HepG2 (cell line): Measurements from ENCODE around the gene UHMK1. TPM values are rescaled to one million over a fixed set of nuclear protein-coding genes. Genes with fewer than 3 reads are reported as not detected.
A peak's percentile ranks its signal among the peaks of the same experiment; 100 is the strongest.

Experiments
- AHR ChIP-seq: IDR thresholded peaks from 2 replicates; pipeline ENCODE4 v1.6.1; 2018; ENCODE audit warnings: missing genetic modification reagents, missing compliant biosample characterization
- BORCS8-MEF2B ChIP-seq: sonication (generic); formaldehyde crosslinking; IDR thresholded peaks from 2 replicates; pipeline ENCODE4 v1.8.0; 2022; ENCODE audit warnings: mild to moderate bottlenecking, missing genetic modification reagents
- HNRNPH1 ChIP-seq: fragments of 200-400 bp; formaldehyde crosslinking; optimal IDR thresholded peaks from 2 replicates; pipeline ENCODE3; 2017; ENCODE audit warnings: mild to moderate bottlenecking, low read depth, low read length
- KDM4B ChIP-seq: sonication (generic); formaldehyde crosslinking; IDR thresholded peaks from 2 replicates; pipeline ENCODE4 v1.4.0; 2020; ENCODE audit warnings: missing genetic modification reagents
- KDM5A ChIP-seq: fragments of 200-600 bp; sonication (generic); IDR thresholded peaks from 2 replicates; pipeline ENCODE4 v1.7.0; 2018; ENCODE audit warnings: antibody characterized with exemption, mild to moderate bottlenecking, low read length, borderline replicate concordance
- KDM5B ChIP-seq: sonication (generic); formaldehyde crosslinking; IDR thresholded peaks from 2 replicates; pipeline ENCODE4 v1.4.0; 2020; ENCODE audit warnings: missing genetic modification reagents, mild to moderate bottlenecking, borderline replicate concordance
- MATR3 ChIP-seq: sonication (generic); formaldehyde crosslinking; IDR thresholded peaks from 2 replicates; pipeline ENCODE4 v1.4.0; 2020; ENCODE audit warnings: missing genetic modification reagents
- NAIF1 ChIP-seq: sonication (generic); formaldehyde crosslinking; IDR thresholded peaks from 2 replicates; pipeline ENCODE4 v1.5.0; 2020; ENCODE audit warnings: mild to moderate bottlenecking, missing genetic modification reagents, borderline replicate concordance
- POGZ ChIP-seq: sonication (generic); formaldehyde crosslinking; IDR thresholded peaks from 2 replicates; pipeline ENCODE4 v1.4.0; 2020; ENCODE audit warnings: mild to moderate bottlenecking, missing genetic modification reagents
- REPIN1 ChIP-seq: sonication (generic); formaldehyde crosslinking; IDR thresholded peaks from 2 replicates; pipeline ENCODE4 v1.8.0; 2022; ENCODE audit warnings: missing genetic modification reagents, low read depth, mild to moderate bottlenecking, borderline replicate concordance
- SAP130 ChIP-seq: IDR thresholded peaks from 2 replicates; pipeline ENCODE4 v1.6.1; 2016; ENCODE audit warnings: low read depth
- SMYD3 ChIP-seq: sonication (generic); formaldehyde crosslinking; IDR thresholded peaks from 2 replicates; pipeline ENCODE4 v1.8.1; 2023; ENCODE audit warnings: mild to moderate bottlenecking, missing genetic modification reagents
- SPEN ChIP-seq: sonication (generic); formaldehyde crosslinking; IDR thresholded peaks from 2 replicates; pipeline ENCODE4 v1.5.1; 2020; ENCODE audit warnings: low read depth, mild to moderate bottlenecking, missing genetic modification reagents
- TAF1 ChIP-seq: sonication (generic); formaldehyde crosslinking; IDR thresholded peaks from 2 replicates; pipeline ENCODE4 v1.4.0; 2020; ENCODE audit warnings: missing genetic modification reagents
- TCF7L2 ChIP-seq: IDR thresholded peaks from 2 replicates; pipeline ENCODE4 v1.6.1; 2011; ENCODE audit warnings: mild to moderate bottlenecking, low read depth, low read length, moderate library complexity
- ZBTB21 ChIP-seq: sonication (generic); formaldehyde crosslinking; IDR thresholded peaks from 2 replicates; pipeline ENCODE4 v1.4.0; 2020; ENCODE audit warnings: missing genetic modification reagents
- ZKSCAN8 ChIP-seq: IDR thresholded peaks from 2 replicates; pipeline ENCODE4 v1.6.1; 2016; ENCODE audit warnings: borderline replicate concordance, missing genetic modification reagents, missing compliant biosample characterization
- ZNF136 ChIP-seq: sonication (generic); formaldehyde crosslinking; IDR thresholded peaks from 2 replicates; pipeline ENCODE4 v1.8.1; 2022; ENCODE audit warnings: low read depth, mild to moderate bottlenecking, moderate library complexity, missing genetic modification reagents
- ZNF296 ChIP-seq: sonication (generic); formaldehyde crosslinking; conservative IDR thresholded peaks from 2 replicates; pipeline ENCODE4 v1.5.0; 2020; ENCODE audit warnings: mild to moderate bottlenecking, missing genetic modification reagents
- ZNF564 ChIP-seq: sonication (generic); formaldehyde crosslinking; IDR thresholded peaks from 2 replicates; pipeline ENCODE4 v1.8.1; 2023; ENCODE audit warnings: mild to moderate bottlenecking, missing genetic modification reagents
- ZNF607 ChIP-seq: sonication (generic); formaldehyde crosslinking; IDR thresholded peaks from 2 replicates; pipeline ENCODE4 v1.5.1; 2020; ENCODE audit warnings: missing genetic modification reagents, mild to moderate bottlenecking, borderline replicate concordance
- polyA plus RNA-seq, 8 experiments: library from polyadenylated mRNA; depleted of rRNA in 3 of 8; stranded (reverse) in 7 of 8; unstranded in 1 of 8; fragments of >200 nt; fragmentation: Illumina TruSeq in 4 of 8; extraction: Trizol in 4 of 8; gene quantifications; 2 replicates each; pipeline versions ENCODE4 v1.2.1 to v1.2.3, GENCODE V29; 2011 to 2016; ENCODE audit warnings: low read depth in 4 of 8, missing spikeins in 1 of 8, mixed read lengths in 1 of 8; ENCODE audit not compliant: insufficient read depth in 1 of 8
- total RNA-seq, 5 experiments: library from RNA; depleted of rRNA; stranded (reverse); fragments of >200 nt; fragmentation: Illumina TruSeq; extraction: Trizol; gene quantifications; 2 replicates each; pipeline ENCODE4 v1.2.3, GENCODE V29; 2016; ENCODE audit warnings: low read depth in 1 of 5
- TF ChIP-seq, protein P1 (sequence below): sonication (generic); formaldehyde crosslinking; IDR thresholded peaks from 2 replicates; pipeline ENCODE4 v1.9.0; 2021; ENCODE audit warnings: missing genetic modification reagents, mild to moderate bottlenecking, borderline replicate concordance
- TF ChIP-seq, protein P2 (sequence below): sonication (generic); formaldehyde crosslinking; IDR thresholded peaks from 2 replicates; pipeline ENCODE4 v1.4.0; 2020; ENCODE audit warnings: missing genetic modification reagents, mild to moderate bottlenecking, borderline replicate concordance
- TF ChIP-seq, protein P3 (sequence below): IDR thresholded peaks from 2 replicates; pipeline ENCODE4 v1.6.1; 2012; ENCODE audit warnings: low read depth, low read length, improper control_type of control experiment
- TF ChIP-seq, protein P4 (sequence below): sonication (generic); formaldehyde crosslinking; IDR thresholded peaks from 2 replicates; pipeline ENCODE4 v1.5.0; 2020; ENCODE audit warnings: mild to moderate bottlenecking, low read depth, missing genetic modification reagents, borderline replicate concordance

UHMK1 gene
- total and polyA plus RNA-seq, 2 of the 13 experiments (the other 11 are each of a cell fraction or from before 2014, with no cell fraction given), result 12.9 to 20.0 TPM

DNA sequence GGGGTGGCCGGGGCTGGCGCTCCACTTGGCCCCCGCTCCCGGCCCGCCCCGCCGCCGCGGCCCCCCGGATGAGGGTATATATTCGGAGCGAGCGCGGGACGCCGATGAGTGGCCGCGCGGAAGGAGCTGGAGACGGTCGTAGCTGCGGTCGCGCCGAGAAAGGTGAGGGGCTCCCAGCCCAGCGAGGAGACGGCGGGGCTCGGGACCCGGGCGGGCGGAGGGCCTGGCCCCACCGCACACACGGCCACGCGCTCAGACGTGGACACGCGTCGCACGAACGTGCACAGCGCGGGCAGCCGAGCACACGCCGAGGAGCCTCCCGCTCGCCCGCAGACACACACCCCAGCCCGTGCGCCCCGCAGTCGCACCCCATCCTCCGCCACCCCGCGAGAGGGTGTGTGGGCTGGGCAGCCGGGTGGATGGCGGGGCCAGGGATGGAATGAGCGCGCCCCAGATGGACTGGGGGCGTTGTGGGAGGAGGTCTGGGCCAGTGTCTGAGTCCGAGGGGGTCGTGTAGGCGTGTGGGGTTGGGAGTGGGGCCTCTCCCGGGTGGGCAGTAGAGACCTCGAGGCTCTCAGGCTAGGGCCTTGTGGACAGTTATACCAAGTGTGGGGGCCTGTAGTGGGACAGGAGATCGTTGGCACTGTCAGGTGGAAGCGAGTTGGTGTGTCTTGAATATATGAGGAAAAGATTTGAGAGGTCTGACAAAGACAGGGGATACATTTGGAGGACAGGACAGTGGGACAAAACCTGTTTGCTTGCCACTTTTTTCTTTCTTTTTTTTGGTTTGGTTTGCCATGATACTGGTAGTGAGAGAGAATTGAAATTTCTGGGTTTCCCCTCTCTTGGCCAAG lies 64.2 kb downstream of the UHMK1 start, which contains the start of gene UAP1 (continued):
- TF ChIP-seq ZKSCAN8 (CRISPR knock-in tag), result no peak; the same call in 1 of the 2 replicates
- TF ChIP-seq HNRNPH1, result no peak
- TF ChIP-seq ZNF607 (CRISPR knock-in tag), result 0 out of 2 replicates have a peak, but pooled peaks have one; percentile 44
- no peak for TF ChIP-seq ZNF136
- TF ChIP-seq, protein P1, sequence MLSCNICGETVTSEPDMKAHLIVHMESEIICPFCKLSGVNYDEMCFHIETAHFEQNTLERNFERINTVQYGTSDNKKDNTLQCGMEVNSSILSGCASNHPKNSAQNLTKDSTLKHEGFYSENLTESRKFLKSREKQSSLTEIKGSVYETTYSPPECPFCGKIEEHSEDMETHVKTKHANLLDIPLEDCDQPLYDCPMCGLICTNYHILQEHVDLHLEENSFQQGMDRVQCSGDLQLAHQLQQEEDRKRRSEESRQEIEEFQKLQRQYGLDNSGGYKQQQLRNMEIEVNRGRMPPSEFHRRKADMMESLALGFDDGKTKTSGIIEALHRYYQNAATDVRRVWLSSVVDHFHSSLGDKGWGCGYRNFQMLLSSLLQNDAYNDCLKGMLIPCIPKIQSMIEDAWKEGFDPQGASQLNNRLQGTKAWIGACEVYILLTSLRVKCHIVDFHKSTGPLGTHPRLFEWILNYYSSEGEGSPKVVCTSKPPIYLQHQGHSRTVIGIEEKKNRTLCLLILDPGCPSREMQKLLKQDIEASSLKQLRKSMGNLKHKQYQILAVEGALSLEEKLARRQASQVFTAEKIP (CRISPR knock-in tag), result no peak
- no peak for TF ChIP-seq ZBTB21 (CRISPR knock-in tag)
- peak; percentile 76 for TF ChIP-seq BORCS8-MEF2B
- TF ChIP-seq AHR (CRISPR knock-in tag), result no peak
- no peak; the same call in 1 of the 2 replicates for TF ChIP-seq KDM5A
- peak; percentile 76; the same call in 1 of the 2 replicates for TF ChIP-seq REPIN1
- TF ChIP-seq POGZ, result no peak; the same call in 1 of the 2 replicates
- TF ChIP-seq, protein P2, sequence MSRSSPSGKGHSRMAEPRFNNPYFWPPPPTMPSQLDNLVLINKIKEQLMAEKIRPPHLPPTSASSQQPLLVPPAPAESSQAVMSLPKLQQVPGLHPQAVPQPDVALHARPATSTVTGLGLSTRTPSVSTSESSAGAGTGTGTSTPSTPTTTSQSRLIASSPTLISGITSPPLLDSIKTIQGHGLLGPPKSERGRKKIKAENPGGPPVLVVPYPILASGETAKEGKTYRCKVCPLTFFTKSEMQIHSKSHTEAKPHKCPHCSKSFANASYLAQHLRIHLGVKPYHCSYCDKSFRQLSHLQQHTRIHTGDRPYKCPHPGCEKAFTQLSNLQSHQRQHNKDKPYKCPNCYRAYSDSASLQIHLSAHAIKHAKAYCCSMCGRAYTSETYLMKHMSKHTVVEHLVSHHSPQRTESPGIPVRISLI, result no peak
- TF ChIP-seq NAIF1, result 0 out of 2 replicates have a peak, but pooled peaks have one; percentile 37
- TF ChIP-seq ZNF564 (CRISPR knock-in tag), result peak; percentile 45; the same call in 1 of the 2 replicates
- TF ChIP-seq TAF1 (CRISPR knock-in tag), result peak; percentile 83
- TF ChIP-seq TCF7L2, result no peak
- TF ChIP-seq, protein P3, sequence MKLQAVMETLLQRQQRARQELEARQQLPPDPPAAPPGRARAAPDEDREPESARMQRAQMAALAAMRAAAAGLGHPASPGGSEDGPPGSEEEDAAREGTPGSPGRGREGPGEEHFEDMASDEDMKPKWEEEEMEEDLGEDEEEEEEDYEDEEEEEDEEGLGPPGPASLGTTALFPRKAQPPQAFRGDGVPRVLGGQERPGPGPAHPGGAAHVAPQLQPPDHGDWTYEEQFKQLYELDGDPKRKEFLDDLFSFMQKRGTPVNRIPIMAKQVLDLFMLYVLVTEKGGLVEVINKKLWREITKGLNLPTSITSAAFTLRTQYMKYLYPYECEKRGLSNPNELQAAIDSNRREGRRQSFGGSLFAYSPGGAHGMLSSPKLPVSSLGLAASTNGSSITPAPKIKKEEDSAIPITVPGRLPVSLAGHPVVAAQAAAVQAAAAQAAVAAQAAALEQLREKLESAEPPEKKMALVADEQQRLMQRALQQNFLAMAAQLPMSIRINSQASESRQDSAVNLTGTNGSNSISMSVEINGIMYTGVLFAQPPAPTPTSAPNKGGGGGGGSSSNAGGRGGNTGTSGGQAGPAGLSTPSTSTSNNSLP, result no peak
- TF ChIP-seq MATR3 (CRISPR knock-in tag), result no peak
- TF ChIP-seq SMYD3, result peak; percentile 32; the same call in 1 of the 2 replicates
- TF ChIP-seq, protein P4, sequence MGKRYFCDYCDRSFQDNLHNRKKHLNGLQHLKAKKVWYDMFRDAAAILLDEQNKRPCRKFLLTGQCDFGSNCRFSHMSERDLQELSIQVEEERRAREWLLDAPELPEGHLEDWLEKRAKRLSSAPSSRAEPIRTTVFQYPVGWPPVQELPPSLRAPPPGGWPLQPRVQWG, result no peak
- no peak for TF ChIP-seq ZNF296 (CRISPR knock-in tag)
- TF ChIP-seq KDM5B (CRISPR knock-in tag), result peak; percentile 85
- peak; percentile 35; the same call in 1 of the 2 replicates for TF ChIP-seq KDM4B (CRISPR knock-in tag)
- TF ChIP-seq SPEN (CRISPR knock-in tag), result peak; percentile 22; the same call in 1 of the 2 replicates
- peak; percentile 60; the same call in 1 of the 2 replicates for TF ChIP-seq SAP130 (CRISPR knock-in tag)
